Spleen (tissue), 7 donors: ENCODE data around the gene TBX5.

Experiments
- CTCF ChIP-seq, 11 experiments: fragments of 200-600 bp in 7 of 11; fragments of 450-650 bp in 4 of 11; sonication (generic) in 4 of 11; IDR thresholded peaks in 8 of 11; conservative IDR thresholded peaks in 3 of 11; 1 replicate in 7 of 11; 2 replicates in 4 of 11; pipeline versions ENCODE4 v1.4.0 to v1.8.0; 2016 to 2021; ENCODE audit warnings: antibody characterized with exemption in 11 of 11, inconsistent platforms in 4 of 11, mild to moderate bottlenecking in 1 of 11
- POLR2A ChIP-seq, 3 donors: fragments of 450-650 bp; IDR thresholded peaks; one replicate each; pipeline ENCODE4 v1.5.1; 2017; ENCODE audit warnings: antibody characterized with exemption in 3 of 3, mild to moderate bottlenecking in 1 of 3
- POLR2AphosphoS5 ChIP-seq, 3 donors: sonication (generic); formaldehyde crosslinking; IDR thresholded peaks; one replicate each; pipeline ENCODE4 v1.5.1; 2017; ENCODE audit warnings: antibody characterized with exemption in 3 of 3
- donor health status: DM: no; HTN: no; CAD: no; lungs with moderate emphysema.
- donor health status: DM: no; HTN: no; CAD: no.
- donor health status: DM: no; HTN: no; CAD: no.

GRCh38 chr12:114396153-114396868 is 9.6 kb downstream of the TBX5 start:
- TF ChIP-seq CTCF (IDR thresholded peaks at IDR 0.05 in 8 of 11, conservative IDR thresholded peaks at IDR 0.05 in 3 of 11) (no peak), POLR2A (IDR thresholded peaks at IDR 0.05) (no peak), POLR2AphosphoS5 (IDR thresholded peaks at IDR 0.05) (no peak)
